HG03025 (cell line): ENCODE data around the gene ZNF486.
"Not testable (repeated sequence)": the region's sequence is repeated elsewhere in the genome, so short reads cannot be mapped to it uniquely, and the experiment has no call there.

ENCODE experiments used
- ATAC-seq: cut with Tn5 transposase; IDR thresholded peaks from one replicate; pipeline ENCODE4 v1.9.1; 2021; ENCODE audit warnings: mild to moderate bottlenecking, moderate library complexity; ENCODE audit not compliant: unreplicated experiment, low FRiP score

Gene ZNF486

DNA sequence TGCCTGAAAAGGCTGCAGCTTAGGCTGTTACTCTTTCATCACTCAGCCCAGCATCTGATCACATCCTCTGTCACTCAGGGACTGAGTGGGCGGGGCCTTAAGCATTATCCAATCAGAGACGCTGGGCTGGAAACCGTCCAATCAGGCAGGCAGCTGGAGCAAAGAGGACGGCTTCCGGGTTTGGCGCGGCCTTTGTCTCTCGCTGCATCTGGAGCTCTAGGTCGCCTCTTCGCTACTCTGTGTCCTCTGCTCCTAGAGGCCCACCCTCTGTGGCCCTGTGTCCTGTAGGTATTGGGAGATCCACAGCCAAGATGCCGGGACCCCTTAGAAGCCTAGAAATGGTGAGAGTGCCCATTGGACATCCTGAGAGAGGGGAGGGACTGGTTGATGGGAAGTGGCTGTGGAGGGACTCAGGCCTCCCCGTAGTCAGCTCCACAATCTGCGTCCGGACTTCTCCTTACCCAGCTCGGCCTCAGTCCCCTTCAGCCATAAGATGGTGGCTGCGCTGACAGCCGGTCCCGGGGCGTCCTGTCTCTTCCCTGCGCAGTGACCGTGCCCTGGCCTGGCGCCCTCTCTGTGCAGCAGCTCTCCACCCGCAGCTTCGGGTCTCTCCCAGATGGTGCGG is at the start of gene ZNF486:
Gene ZNF486 (plus strand): TSS at position 195 of the 625 bp plus-strand sequence. CDS start 117 bp downstream, at position 312.
- ATAC-seq = no peak

GRCh38 chr19:20118064-20118839 is 48.8 kb upstream of the ZNF486 start:
- ATAC-seq = not testable (repeated sequence)

GRCh38 chr19:20124879-20125278 is 42.1 kb upstream of the ZNF486 start:
- no peak for ATAC-seq

- ATAC-seq = not testable (repeated sequence)
Measured at GRCh38 chr19:20132933-20133332, 34.1 kb upstream of the ZNF486 start.

- ATAC-seq = not testable (repeated sequence)
Measured at GRCh38 chr19:20137714-20138113, 29.3 kb upstream of the ZNF486 start.

DNA sequence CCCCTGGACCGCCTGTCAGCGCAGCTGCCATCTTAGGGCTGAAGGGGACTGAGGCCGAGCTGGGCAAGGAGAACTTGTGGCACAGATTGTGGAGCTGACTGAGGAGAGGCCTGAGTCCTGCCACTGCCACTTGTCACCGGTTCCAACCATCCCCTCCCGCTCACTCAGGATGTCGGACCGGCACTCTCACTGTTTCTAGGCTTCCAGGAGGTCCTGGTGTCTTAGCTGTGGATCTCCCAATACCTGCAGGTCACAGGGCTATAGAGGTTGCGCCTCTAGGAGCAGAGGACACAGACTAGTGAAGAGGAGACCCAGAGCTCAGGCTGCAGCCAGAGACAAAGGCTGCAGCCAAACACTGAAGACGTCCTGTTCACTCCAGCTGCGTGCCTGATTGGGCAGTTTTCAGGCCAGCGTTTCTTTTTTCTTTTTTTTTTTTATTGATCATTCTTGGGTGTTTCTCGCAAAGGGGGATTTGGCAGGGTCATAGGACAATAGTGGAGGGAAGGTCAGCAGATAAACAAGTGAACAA is 15.3 kb upstream of the ZNF486 start:
- ATAC-seq = no peak

DNA sequence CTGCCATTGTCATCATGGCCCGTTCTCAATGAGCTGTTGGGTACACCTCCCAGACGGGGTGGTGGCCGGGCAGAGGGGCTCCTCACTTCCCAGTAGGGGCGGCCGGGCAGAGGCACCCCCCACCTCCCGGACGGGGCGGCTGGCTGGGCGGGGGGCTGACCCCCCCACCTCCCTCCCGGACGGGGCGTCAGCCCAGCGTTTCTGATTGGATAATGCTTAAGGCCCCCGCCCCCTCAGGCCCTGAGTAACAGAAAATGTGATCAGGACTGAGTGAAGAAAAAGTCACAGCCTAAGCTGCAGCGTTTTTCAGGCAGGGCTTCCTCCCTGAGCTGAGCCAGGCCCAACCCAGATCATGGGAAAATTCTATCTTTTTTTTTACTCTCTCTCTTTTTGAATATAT is 14.5 kb upstream of the ZNF486 start:
- not testable (repeated sequence) for ATAC-seq

DNA sequence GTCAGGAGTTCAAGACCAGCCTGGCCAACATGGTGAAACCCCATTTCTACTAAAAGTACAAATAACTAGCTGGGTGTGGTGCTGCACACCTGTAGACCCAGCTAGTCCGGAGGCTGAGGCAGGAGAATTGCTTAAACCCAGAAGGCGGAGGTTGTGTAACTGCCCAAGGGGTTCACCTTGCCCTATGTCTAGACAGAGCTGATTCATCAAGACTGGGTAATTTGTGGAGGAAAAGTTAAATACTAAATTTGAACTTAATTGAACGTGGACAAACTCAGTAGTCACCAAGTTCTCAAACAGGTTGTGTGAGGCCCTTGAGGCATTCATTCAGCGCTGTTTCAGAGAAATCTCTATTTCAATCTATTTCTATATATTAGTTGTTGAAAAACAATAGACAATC is 13.7 kb upstream of the ZNF486 start:
- ATAC-seq = no peak

DNA sequence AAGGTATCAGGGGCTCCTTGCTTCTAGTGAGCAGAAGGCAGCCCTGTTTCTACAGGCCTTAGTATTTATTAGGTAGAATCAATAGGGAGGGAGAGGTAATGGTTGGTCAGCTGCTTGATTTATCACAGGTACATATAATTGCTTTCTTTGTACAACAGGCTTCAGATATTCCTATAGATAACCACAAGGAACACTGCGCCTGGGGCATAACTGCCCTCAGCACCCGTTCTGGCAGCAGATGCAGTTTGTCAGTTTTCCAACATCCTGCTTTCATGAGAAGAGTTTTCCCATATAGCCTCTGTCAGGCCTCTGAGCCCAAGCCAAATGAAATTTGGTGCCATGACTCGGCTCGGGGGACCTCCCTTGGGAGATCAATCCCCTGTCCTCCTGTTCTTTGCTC is 12.4 kb upstream of the ZNF486 start:
- ATAC-seq = no peak

DNA sequence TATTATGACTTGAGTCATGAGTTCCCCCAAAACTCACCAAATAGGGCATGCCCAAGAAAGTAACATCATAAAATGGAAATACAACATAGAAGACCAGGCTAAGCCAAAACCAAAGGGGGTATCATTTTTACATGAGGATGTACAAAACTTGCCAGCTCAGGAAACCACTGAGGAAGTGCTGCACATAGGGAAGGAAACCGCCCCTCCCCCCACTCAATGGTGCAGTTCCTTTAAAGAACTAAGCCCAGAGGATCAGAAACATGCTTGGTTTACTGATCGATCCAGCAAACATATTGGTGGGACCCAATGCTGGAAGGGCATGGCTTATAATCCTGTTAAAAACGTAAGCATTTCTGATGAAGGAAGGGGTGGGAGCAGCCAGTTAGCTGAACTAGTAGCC is 4.2 kb upstream of the ZNF486 start:
- no peak for ATAC-seq

GRCh38 chr19:20164456-20164855 is 2.6 kb upstream of the ZNF486 start:
- ATAC-seq = no peak

DNA sequence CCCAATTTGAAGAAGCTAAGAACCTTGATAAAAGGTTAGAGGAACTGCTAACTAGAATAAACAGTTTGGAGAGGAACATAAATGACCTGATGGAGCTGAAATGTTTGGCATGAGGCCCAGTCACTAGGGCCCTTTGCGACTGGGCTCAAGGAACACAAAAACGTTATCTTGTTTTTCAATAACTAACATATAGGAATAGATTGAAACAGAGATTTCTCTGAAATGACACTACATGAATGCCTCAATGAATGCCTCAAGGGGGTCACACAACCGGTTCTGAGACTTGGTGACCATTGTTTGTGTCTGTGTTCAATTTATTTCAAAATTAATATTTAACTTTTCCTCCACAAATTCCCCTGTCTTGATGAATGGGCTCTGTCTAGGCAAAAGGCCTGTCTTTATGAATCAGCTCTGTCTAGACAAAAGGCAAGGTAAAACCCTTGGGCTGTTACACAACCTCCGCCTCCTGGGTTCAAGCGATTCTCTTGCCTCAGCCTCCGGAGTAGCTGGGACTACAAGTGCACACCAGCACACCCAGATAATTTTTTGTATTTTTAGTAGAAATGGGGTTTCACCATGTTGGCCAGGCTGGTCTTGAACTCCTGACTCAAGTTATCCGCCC is 932 bp upstream of the ZNF486 start:
- ATAC-seq = no peak

DNA sequence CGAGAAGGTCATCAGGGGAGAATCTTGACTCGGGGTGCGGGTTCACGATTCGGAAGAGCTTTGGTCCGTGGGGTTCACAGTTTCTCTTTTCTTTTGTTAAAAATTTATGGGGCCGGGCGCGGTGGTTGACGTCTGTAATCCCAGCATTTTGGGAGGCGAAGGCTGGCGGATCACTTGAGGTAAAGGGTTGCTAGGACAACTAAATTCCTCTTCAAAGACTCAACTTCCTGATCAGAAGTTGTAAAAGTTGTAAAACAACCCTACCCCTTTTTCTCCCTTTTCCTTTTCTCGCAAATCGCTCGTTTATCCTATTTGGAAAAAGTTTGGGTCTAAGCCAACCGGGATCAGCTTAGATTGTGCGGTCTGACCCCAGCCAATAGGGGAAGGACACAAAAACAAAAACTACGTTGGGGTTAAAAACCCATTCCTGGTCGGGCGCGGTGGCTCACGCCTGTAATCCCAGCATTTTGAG is 673 bp downstream of the ZNF486 start:
- no peak for ATAC-seq

DNA sequence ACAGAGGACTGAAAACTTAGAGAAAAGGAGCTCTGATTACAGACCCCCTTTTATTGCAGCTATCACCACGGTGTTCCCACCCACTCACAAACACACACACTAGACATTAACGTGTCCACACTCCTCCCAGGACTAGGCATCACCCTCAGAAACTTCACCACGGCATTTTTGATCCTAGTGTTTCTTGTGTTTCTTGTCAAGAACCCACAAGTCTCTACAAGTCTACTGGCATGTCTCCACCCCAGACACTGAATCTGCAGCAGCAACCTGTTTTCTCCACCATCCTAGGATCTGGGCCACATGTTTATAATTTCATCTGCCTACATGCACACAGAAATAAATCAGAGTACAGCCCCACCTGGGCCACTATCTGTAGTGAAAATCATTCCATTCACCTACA is 4.3 kb downstream of the ZNF486 start:
- ATAC-seq = no peak

DNA sequence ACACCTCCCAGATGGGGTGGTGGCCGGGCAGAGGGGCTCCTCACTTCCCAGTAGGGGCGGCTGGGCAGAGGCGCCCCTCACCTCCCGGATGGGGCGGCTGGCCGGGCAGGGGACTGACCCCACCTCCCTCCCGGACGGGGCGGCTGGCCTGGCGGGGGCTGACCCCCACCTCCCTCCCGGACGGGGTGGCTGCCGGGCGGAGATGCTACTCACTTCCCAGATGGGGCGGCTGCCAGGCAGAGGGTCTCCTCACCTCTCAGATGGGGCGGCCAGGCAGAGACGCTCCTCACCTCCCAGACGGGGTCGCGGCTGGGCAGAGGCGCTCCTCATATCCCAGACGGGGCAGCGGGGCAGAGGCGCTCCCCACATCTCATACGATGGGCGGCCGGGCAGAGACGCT is 8.8 kb downstream of the ZNF486 start:
- not testable (repeated sequence) for ATAC-seq

GRCh38 chr19:20179956-20180355 is 12.9 kb downstream of the ZNF486 start:
- ATAC-seq = not testable (repeated sequence)

- no peak for ATAC-seq
Measured at GRCh38 chr19:20182222-20182785, 15.3 kb downstream of the ZNF486 start.

DNA sequence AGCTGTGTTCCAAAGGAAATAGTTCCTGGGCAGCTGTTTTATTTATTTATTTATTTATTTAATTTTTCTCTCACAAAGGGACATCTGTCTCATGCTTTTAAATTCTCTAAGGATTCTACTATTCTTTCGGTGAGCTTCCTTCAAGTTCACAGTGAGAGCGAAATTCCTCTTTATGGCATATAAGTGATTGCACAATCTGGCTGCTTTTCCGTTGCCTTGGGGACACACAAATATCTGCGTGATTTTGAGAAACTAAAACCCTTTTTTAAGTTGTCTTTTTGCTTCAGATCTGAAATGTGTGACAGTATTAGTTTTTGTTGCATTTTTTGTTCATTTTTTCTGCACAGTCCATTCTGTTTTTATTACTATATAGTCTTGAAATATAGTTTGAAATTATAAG is 19.2 kb downstream of the ZNF486 start:
- ATAC-seq = no peak

DNA sequence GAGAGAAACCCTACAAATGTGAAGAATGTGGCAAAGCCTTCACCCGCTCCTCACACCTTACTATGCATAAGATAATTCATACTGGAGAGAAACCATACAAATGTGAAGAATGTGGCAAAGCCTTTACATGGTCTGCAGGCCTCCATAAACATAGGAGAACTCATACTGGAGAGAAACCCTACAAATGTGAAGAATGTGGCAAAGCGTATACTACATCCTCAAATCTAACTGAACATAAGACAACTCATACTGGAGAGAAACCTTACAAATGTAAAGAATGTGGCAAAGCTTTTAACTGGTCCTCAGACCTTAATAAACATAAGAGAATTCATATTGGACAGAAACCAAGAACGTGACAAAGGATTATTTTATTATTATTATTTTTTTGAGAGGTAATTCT is 30.7 kb downstream of the ZNF486 start:
- ATAC-seq = no peak

GRCh38 chr19:20209051-20209450 is 42.0 kb downstream of the ZNF486 start:
- no peak for ATAC-seq

DNA sequence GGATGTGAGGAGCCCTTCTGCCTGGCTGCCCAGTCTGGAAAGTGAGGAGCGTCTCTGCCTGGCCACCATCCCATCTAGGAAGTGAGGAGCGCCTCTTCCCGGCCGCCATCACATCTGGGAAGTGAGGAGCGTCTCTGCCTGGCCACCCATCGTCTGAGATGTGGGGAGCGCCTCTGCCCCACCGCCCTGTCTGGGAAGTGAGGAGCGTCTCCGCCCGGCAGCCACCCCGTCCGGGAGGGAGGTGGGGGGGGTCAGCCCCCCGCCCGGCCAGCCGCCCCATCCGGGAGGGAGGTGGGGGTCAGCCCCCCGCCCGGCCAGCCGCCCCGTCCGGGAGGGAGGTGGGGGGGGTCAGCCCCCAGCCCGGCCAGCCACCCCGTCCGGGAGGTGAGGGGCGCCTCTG is 47.4 kb downstream of the ZNF486 start:
- not testable (repeated sequence) for ATAC-seq
